PC-3 (cell line): ENCODE data around the gene CYP2F1. TPM values are rescaled to one million over a fixed set of nuclear protein-coding genes. Genes with fewer than 3 reads are reported as not detected.
"Not testable (repeated sequence)": the region's sequence is repeated elsewhere in the genome, so short reads cannot be mapped to it uniquely, and the experiment has no call there.

Experiments
- ATAC-seq: fragments of 200-7000 bp; cut with Tn5 transposase; 2 replicates; pipeline ENCODE4 v1.9.1; 2020; ENCODE audit warnings: mild to moderate bottlenecking, moderate library complexity
- BruUV-seq: library from RNA; stranded (reverse); fragments of 400-500 nt; replicated peaks from 2 replicates; lab custom pipeline; 2021; lab: Mats Ljungman, UMichigan
- CTCF ChIA-PET: fragments of 300-600 bp; sonication (Branson Sonifier 250); formaldehyde crosslinking; loops from one replicate; lab custom pipeline; 2022; ENCODE audit warnings: antibody characterized with exemption; lab: Charles Lee
- POLR2A ChIA-PET: fragments of 300-600 bp; sonication (Branson Sonifier 250); formaldehyde crosslinking; loops from one replicate; lab custom pipeline; 2022; ENCODE audit warnings: antibody characterized with exemption; ENCODE audit not compliant: unreplicated experiment; lab: Charles Lee
- DNase-seq: peaks from one replicate; pipeline ENCODE4 v3.0.0-alpha.2; 2015
- H2AFZ ChIP-seq: fragments of 300-600 bp; sonication (generic); 2 replicates; pipeline ENCODE4 v1.6.0; 2016; ENCODE audit warnings: antibody characterized with exemption, low read length
- H3F3A ChIP-seq: fragments of 300-600 bp; sonication (generic); one replicate; pipeline ENCODE4 v1.6.0; 2017; ENCODE audit warnings: antibody characterized with exemption, low read length, control low read depth, mild to moderate bottlenecking; ENCODE audit not compliant: unreplicated experiment
- H3K27ac ChIP-seq: fragments of 300-600 bp; sonication (generic); 2 replicates; pipeline ENCODE4 v1.5.1; 2016; ENCODE audit warnings: mild to moderate bottlenecking, low read length
- H3K27me3 ChIP-seq: fragments of 300-600 bp; sonication (generic); 2 replicates; pipeline ENCODE4 v1.6.1; 2016; ENCODE audit warnings: low read length, mixed read lengths
- H3K36me3 ChIP-seq: fragments of 300-600 bp; sonication (generic); 2 replicates; pipeline ENCODE4 v1.6.1; 2016; ENCODE audit warnings: low read depth, mixed run types, low read length, mixed read lengths
- H3K4me1 ChIP-seq: fragments of 300-600 bp; sonication (generic); 2 replicates; pipeline ENCODE4 v1.5.1; 2016; ENCODE audit warnings: low read length; ENCODE audit not compliant: insufficient read depth
- H3K4me2 ChIP-seq: fragments of 300-600 bp; sonication (generic); 2 replicates; pipeline ENCODE4 v1.6.0; 2016; ENCODE audit warnings: low read length
- H3K4me3 ChIP-seq: fragments of 300-600 bp; sonication (generic); 2 replicates; pipeline ENCODE4 v1.5.1; 2016; ENCODE audit warnings: mild to moderate bottlenecking, low read length, mixed read lengths
- H3K79me2 ChIP-seq: fragments of 300-600 bp; sonication (generic); 2 replicates; pipeline ENCODE4 v1.6.1; 2017; ENCODE audit warnings: low read length, mixed read lengths
- H3K9ac ChIP-seq: fragments of 300-600 bp; sonication (generic); 2 replicates; pipeline ENCODE4 v1.6.0; 2016; ENCODE audit warnings: mild to moderate bottlenecking, low read length
- H3K9me2 ChIP-seq: fragments of 300-600 bp; sonication (generic); replicated peaks from 2 replicates; pipeline ENCODE4 v1.6.1; 2016; ENCODE audit warnings: mixed run types, low read length, mixed read lengths
- H3K9me3 ChIP-seq: fragments of 300-600 bp; sonication (generic); 2 replicates; pipeline ENCODE4 v1.6.1; 2016; ENCODE audit warnings: low read length, mixed read lengths
- H4K20me1 ChIP-seq: fragments of 300-600 bp; sonication (generic); 2 replicates; pipeline ENCODE4 v1.6.1; 2016; ENCODE audit warnings: low read length, mixed read lengths
- CTCF ChIP-seq: fragments of 300-600 bp; sonication (generic); conservative IDR thresholded peaks from 2 replicates; pipeline ENCODE4 v1.5.1; 2017; ENCODE audit warnings: antibody characterized with exemption, low read depth, mild to moderate bottlenecking, low read length
- EZH2 ChIP-seq: fragments of 300-600 bp; sonication (generic); IDR thresholded peaks from one replicate; pipeline ENCODE4 v1.6.1; 2017; ENCODE audit warnings: antibody characterized with exemption, mild to moderate bottlenecking, low read length; ENCODE audit not compliant: unreplicated experiment
- EZH2phosphoT487 ChIP-seq: fragments of 300-600 bp; sonication (generic); IDR thresholded peaks from 2 replicates; pipeline ENCODE4 v1.6.1; 2018; ENCODE audit warnings: mild to moderate bottlenecking, antibody characterized with exemption, low read length, borderline replicate concordance
- intact Hi-C: fragments of 100-400 bp; cut with micrococcal nuclease; formaldehyde crosslinking; loops from 2 replicates; pipeline ENCODE4 v1.9.0; 2023
- total RNA-seq: library from RNA; depleted of rRNA; stranded (reverse); fragments of >200 nt; gene quantifications from 2 replicates; pipeline ENCODE4 v1.2.3, GENCODE V29; 2014

CYP2F1 gene
- total RNA-seq, 1 experiment from 2014 or later: not detected

GRCh38 chr19:41149831-41150230, 35.6 kb downstream of the CYP2F1 start:
- no peaks in the 10 kb centered on the region for H3K27me3 ChIP-seq
- H3K9me3 ChIP-seq: no peaks in the 10 kb centered on the region
- H3K27ac ChIP-seq: no peak overlapping the region
- H3K9me2 ChIP-seq: no peaks in the 10 kb centered on the region
- intact Hi-C loops: no loop called here
- no peaks in the 10 kb centered on the region for H4K20me1 ChIP-seq
- CTCF ChIA-PET: no interaction called here
- H3K4me1 ChIP-seq: no peaks in the 10 kb centered on the region
- H2AFZ ChIP-seq: no peak overlapping the region
- DNase-seq (no peak), ATAC-seq (no peak)
- POLR2A ChIA-PET: no interaction called here
- BruUV-seq: no TSS peak
- H3K79me2 ChIP-seq: no peaks in the 10 kb centered on the region
- no peak overlapping the region for H3K4me2 ChIP-seq
- no peaks in the 10 kb centered on the region for H3F3A ChIP-seq
- H3K9ac ChIP-seq: no peak overlapping the region
- H3K4me3 ChIP-seq: no peak overlapping the region
- TF ChIP-seq EZH2 (no peak), EZH2phosphoT487 (no peak), CTCF (no peak)
- no peaks in the 10 kb centered on the region for H3K36me3 ChIP-seq

- BruUV-seq, POLR2A ChIA-PET, H4K20me1 ChIP-seq, H3F3A ChIP-seq, H3K4me1 ChIP-seq, H3K27me3 ChIP-seq, H3K9me2 ChIP-seq, CTCF ChIA-PET, H3K4me3 ChIP-seq, H3K9ac ChIP-seq, H3K79me2 ChIP-seq, intact Hi-C loops, H3K27ac ChIP-seq, ATAC-seq, DNase-seq, H3K4me2 ChIP-seq, H2AFZ ChIP-seq, H3K9me3 ChIP-seq, H3K36me3 ChIP-seq: not testable (repeated sequence)
Observed at GRCh38 chr19:41150986-41151385, 36.8 kb downstream of the CYP2F1 start.

- Histone ChIP-seq H3K27me3 (no peaks in the 10 kb centered on the region), H3K4me3 (no peak overlapping the region), H4K20me1 (no peaks in the 10 kb centered on the region), H3K79me2 (no peaks in the 10 kb centered on the region), H3K9me3 (no peaks in the 10 kb centered on the region), H3K4me1 (no peaks in the 10 kb centered on the region), H3K36me3 (no peaks in the 10 kb centered on the region), H2AFZ (no peak overlapping the region), H3F3A (no peaks in the 10 kb centered on the region), H3K27ac (no peak overlapping the region), H3K4me2 (no peak overlapping the region), H3K9me2 (no peaks in the 10 kb centered on the region), H3K9ac (no peak overlapping the region)
- BruUV-seq: no TSS peak
- ATAC-seq: no peak
- TF ChIP-seq CTCF (no peak), EZH2phosphoT487 (no peak), EZH2 (no peak)
- ChIA-PET POLR2A (no interaction called here), CTCF (no interaction called here)
- DNase-seq: peak; percentile 4
- intact Hi-C loops: no loop called here
Observed at GRCh38 chr19:41154060-41154459, 39.8 kb downstream of the CYP2F1 start.
